OCI-LY3 (cell line): ENCODE results near the gene ZSCAN21.

ENCODE experiments used
- CTCF ChIP-seq: fragments of 200-600, 300-600 bp; sonication (generic); IDR thresholded peaks from 2 replicates; pipeline ENCODE4 v1.5.1; 2014; ENCODE audit warnings: antibody characterized with exemption, low read length, low read depth
- EZH2phosphoT487 ChIP-seq: fragments of 200-600 bp; shearing (Covaris generic); IDR thresholded peaks from 2 replicates; pipeline ENCODE4 v1.6.1; 2018; ENCODE audit warnings: antibody characterized with exemption, mixed run types, low read depth

- TF ChIP-seq CTCF, result no peak
- no peak for TF ChIP-seq EZH2phosphoT487
Measured at GRCh38 chr7:100011516-100011915, 38.1 kb upstream of the ZSCAN21 start.
